Fibroblast of pulmonary artery (primary cell): ENCODE measurements around the gene ST3GAL6.
A peak's percentile ranks its signal among the peaks of the same experiment; 100 is the strongest.
"Not testable (repeated sequence)": the region's sequence is repeated elsewhere in the genome, so short reads cannot be mapped to it uniquely, and the experiment has no call there.

Experiments used
- DNase-seq: peaks from one replicate; pipeline ENCODE4 v3.0.0-alpha.2; 2010; ENCODE audit warnings: low read depth
- H3K4me3 ChIP-seq: replicated peaks from 2 replicates; pipeline ENCODE4 v1.5.1; 2011; ENCODE audit warnings: low read depth, mild to moderate bottlenecking, control low read depth, low read length, moderate library complexity
- TF ChIP-seq, protein P1 (sequence below): IDR thresholded peaks from 2 replicates; pipeline ENCODE4 v1.5.1; 2011; ENCODE audit warnings: mild to moderate bottlenecking, control low read depth, low read length, inconsistent platforms; ENCODE audit errors: missing control alignments

Gene ST3GAL6

DNA sequence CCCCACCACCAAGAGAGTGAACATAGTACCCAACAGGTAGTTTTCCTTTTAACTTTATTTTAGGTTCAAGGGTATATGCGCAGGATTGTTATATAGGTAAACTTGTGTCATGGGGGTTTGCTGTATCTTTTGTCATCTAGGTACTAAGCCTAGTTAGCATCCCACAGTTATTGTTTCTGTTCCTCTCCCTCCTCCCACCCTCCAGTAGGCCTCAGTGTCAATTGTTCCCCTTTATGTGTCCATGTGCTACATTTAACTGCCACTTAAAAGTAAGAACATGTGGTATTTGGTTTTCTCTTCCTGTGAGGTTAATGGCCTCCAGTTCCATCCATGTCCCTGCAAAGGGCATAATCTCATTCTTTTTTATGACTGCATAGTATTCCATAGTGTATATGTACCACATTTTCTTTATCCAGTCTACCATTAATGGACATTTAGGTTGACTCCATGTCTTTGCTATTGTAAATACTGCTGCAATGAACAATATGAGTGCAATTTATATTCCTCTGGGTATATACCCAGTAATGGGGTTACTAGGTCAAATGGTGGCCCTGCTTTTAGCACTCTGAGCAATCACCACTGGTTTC lies 66.2 kb downstream of the ST3GAL6 start:
- TF ChIP-seq, protein P1, sequence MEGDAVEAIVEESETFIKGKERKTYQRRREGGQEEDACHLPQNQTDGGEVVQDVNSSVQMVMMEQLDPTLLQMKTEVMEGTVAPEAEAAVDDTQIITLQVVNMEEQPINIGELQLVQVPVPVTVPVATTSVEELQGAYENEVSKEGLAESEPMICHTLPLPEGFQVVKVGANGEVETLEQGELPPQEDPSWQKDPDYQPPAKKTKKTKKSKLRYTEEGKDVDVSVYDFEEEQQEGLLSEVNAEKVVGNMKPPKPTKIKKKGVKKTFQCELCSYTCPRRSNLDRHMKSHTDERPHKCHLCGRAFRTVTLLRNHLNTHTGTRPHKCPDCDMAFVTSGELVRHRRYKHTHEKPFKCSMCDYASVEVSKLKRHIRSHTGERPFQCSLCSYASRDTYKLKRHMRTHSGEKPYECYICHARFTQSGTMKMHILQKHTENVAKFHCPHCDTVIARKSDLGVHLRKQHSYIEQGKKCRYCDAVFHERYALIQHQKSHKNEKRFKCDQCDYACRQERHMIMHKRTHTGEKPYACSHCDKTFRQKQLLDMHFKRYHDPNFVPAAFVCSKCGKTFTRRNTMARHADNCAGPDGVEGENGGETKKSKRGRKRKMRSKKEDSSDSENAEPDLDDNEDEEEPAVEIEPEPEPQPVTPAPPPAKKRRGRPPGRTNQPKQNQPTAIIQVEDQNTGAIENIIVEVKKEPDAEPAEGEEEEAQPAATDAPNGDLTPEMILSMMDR: no peak
- no peak overlapping the region for H3K4me3 ChIP-seq
- no peak for DNase-seq

DNA sequence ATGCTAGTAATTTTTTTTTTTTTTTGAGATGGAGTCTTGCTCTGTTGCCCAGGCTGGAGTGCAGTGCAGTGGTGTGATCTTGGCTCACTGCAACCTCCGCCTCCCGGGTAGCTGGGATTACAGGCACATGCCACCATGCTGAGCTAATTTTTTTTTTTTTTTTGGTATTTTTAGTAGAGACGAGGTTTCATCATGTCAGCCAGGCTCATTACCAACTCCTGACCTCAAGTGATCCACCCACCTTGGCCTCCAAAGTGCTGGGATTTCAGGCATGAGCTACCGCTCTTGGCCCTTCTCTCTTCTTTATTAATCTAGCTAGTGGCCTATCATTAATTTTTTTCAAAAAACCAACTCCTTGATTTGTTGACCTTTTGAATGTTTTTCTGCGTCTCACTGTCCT lies 67.9 kb downstream of the ST3GAL6 start:
- DNase-seq, H3K4me3 ChIP-seq: not testable (repeated sequence)

DNA sequence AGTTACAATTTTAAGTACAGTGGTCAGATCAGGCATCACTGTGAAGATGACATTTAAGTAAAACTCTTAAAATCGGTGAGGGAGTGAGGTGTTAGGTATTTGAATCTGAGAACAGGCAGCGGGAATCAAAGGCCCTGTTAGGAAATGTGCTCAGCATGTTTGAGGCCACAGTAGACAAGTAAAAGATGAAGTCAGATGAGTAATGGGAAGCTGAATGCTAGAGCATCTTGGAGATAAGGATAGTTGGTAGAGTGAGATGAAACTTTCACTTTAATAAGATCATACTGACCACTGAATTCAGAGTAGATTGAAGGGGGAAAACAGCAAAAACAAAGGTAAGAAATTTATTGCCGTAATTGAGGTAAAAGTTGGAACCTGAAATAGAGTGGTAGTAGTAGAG lies 76.7 kb downstream of the ST3GAL6 start:
- TF ChIP-seq, protein P1: no peak
- DNase-seq: peak; percentile 49
- H3K4me3 ChIP-seq: no peak overlapping the region

DNA sequence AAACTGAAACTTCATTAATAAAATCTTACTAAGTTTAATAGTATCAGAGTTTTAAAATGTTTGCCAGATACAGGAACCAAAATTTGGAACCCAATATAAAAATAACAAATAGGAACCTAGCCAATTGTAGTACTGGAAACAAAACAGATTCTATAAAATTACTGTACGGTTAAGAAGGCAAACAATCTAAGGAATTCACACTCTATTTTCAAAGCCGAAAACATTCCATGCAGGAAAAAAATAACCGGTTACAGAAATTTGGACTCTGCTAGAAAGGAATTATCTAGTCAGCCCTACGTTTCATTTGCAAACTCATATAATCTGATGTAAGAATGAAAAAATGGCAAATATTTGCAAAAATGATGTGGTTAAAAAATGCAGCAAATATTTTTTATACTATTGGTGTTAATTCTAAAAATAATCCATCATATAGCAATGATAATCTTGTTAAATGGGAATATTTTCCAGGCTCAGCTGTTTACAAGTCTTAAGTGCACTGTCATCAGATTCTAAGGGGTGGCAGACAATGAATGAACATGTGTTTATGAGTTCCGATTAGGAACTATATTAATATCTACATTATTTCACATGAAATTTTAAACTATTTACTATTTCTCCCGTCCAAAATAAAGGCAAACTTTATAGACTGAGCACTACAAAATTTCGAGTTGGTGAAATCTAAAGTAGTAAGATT lies 80.3 kb downstream of the ST3GAL6 start:
- peak; percentile 25 for DNase-seq
- H3K4me3 ChIP-seq: no peak overlapping the region
- TF ChIP-seq, protein P1: no peak
